Hepatocyte (in vitro differentiated cells): ENCODE measurements around the gene RIPOR2. TPM values are rescaled to one million over a fixed set of nuclear protein-coding genes. Genes with fewer than 3 reads are reported as not detected.
"Not testable (repeated sequence)": the region's sequence is repeated elsewhere in the genome, so short reads cannot be mapped to it uniquely, and the experiment has no call there.

Experiments
- DNase-seq: peaks from one replicate; pipeline ENCODE4 v3.0.0-alpha.2; 2016; ENCODE audit warnings: low spot score
- H2AFZ ChIP-seq: fragments of 200-600 bp; sonication (generic); 2 replicates; pipeline ENCODE4 v1.6.0; 2016; ENCODE audit warnings: antibody characterized with exemption, mild to moderate bottlenecking
- H3K27ac ChIP-seq: fragments of 200-600 bp; sonication (generic); 2 replicates; pipeline ENCODE4 v1.5.1; 2016; ENCODE audit warnings: mild to moderate bottlenecking
- H3K27me3 ChIP-seq: fragments of 200-600 bp; sonication (generic); 2 replicates; pipeline ENCODE4 v1.6.1; 2016
- H3K36me3 ChIP-seq: fragments of 200-600 bp; sonication (generic); replicated peaks from 2 replicates; pipeline ENCODE4 v1.5.1; 2016; ENCODE audit warnings: low read depth; ENCODE audit not compliant: insufficient read depth
- H3K4me1 ChIP-seq: fragments of 200-600 bp; sonication (generic); 2 replicates; pipeline ENCODE4 v1.5.1; 2016; ENCODE audit warnings: mild to moderate bottlenecking, moderate library complexity; ENCODE audit not compliant: insufficient read depth
- H3K4me2 ChIP-seq: fragments of 200-600 bp; sonication (generic); 2 replicates; pipeline ENCODE4 v1.6.0; 2016
- H3K4me3 ChIP-seq: fragments of 200-600 bp; sonication (generic); 2 replicates; pipeline ENCODE4 v1.5.1; 2016; ENCODE audit warnings: mild to moderate bottlenecking
- H3K79me2 ChIP-seq: fragments of 200-600 bp; sonication (generic); 2 replicates; pipeline ENCODE4 v1.6.0; 2017; ENCODE audit warnings: mild to moderate bottlenecking
- H3K9me2 ChIP-seq: fragments of 200-600 bp; sonication (generic); replicated peaks from 2 replicates; pipeline ENCODE4 v1.6.0; 2017; ENCODE audit warnings: mild to moderate bottlenecking; ENCODE audit not compliant: insufficient read depth
- H3K9me3 ChIP-seq: fragments of 200-600 bp; sonication (generic); 2 replicates; pipeline ENCODE4 v1.5.1; 2016; ENCODE audit warnings: low read depth, mild to moderate bottlenecking
- H4K20me1 ChIP-seq: fragments of 200-600 bp; sonication (generic); 2 replicates; pipeline ENCODE4 v1.6.0; 2016; ENCODE audit warnings: mild to moderate bottlenecking; ENCODE audit not compliant: insufficient read depth, poor library complexity, severe bottlenecking
- EZH2 ChIP-seq: fragments of 200-600 bp; sonication (generic); IDR thresholded peaks from 2 replicates; pipeline ENCODE4 v1.6.1; 2016; ENCODE audit warnings: antibody characterized with exemption, mild to moderate bottlenecking, borderline replicate concordance
- EZH2phosphoT487 ChIP-seq: fragments of 200-600 bp; sonication (generic); IDR thresholded peaks from one replicate; pipeline ENCODE4 v1.6.1; 2018; ENCODE audit warnings: antibody characterized with exemption, mild to moderate bottlenecking, low read depth, moderate library complexity; ENCODE audit not compliant: unreplicated experiment, severe bottlenecking
- WGBS: methylation state at CpG from one replicate; pipeline ENCODE4 v1.1.6; 2016; ENCODE audit warnings: low lambda C conversion rate; ENCODE audit errors: missing lambda C conversion rate; 5-methylcytosine and 5-hydroxymethylcytosine counted together
- polyA plus RNA-seq: library from polyadenylated mRNA; unstranded; fragments of >200 nt; fragmentation: Nextera tagmentation; extraction: Ambion mirVana; gene quantifications from 2 replicates; pipeline ENCODE4 v1.2.1, GENCODE V29; 2016
- total RNA-seq: library from RNA; depleted of rRNA; stranded (reverse); fragments of >200 nt; gene quantifications from 2 replicates; pipeline ENCODE4 v1.2.3, GENCODE V29; 2014
- TF ChIP-seq, protein P1 (sequence below): fragments of 200-600 bp; sonication (generic); IDR thresholded peaks from 2 replicates; pipeline ENCODE4 v1.5.1; 2016; ENCODE audit warnings: antibody characterized with exemption, mild to moderate bottlenecking; ENCODE audit not compliant: poor library complexity

The RIPOR2 gene
- total and polyA plus RNA-seq, 2 experiments from 2014 or later, result 11.8 to 17.3 TPM

- no peaks in the 10 kb centered on the region for H4K20me1 ChIP-seq
- H3K36me3 ChIP-seq, result no peaks in the 10 kb centered on the region
- no peak overlapping the region for H3K4me2 ChIP-seq
- H3K79me2 ChIP-seq, result no peaks in the 10 kb centered on the region
- H3K4me1 ChIP-seq, result no peaks in the 10 kb centered on the region
- no peak overlapping the region for H3K4me3 ChIP-seq
- H2AFZ ChIP-seq, result no peak overlapping the region
- TF ChIP-seq EZH2 (no peak), EZH2phosphoT487 (no peak)
- TF ChIP-seq, protein P1, sequence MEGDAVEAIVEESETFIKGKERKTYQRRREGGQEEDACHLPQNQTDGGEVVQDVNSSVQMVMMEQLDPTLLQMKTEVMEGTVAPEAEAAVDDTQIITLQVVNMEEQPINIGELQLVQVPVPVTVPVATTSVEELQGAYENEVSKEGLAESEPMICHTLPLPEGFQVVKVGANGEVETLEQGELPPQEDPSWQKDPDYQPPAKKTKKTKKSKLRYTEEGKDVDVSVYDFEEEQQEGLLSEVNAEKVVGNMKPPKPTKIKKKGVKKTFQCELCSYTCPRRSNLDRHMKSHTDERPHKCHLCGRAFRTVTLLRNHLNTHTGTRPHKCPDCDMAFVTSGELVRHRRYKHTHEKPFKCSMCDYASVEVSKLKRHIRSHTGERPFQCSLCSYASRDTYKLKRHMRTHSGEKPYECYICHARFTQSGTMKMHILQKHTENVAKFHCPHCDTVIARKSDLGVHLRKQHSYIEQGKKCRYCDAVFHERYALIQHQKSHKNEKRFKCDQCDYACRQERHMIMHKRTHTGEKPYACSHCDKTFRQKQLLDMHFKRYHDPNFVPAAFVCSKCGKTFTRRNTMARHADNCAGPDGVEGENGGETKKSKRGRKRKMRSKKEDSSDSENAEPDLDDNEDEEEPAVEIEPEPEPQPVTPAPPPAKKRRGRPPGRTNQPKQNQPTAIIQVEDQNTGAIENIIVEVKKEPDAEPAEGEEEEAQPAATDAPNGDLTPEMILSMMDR, result no peak
- H3K9me2 ChIP-seq, result no peaks in the 10 kb centered on the region
- 46% methylated on average over 3 of the region's 3 CpGs for WGBS
- DNase-seq, result no peak
- no peaks in the 10 kb centered on the region for H3K27me3 ChIP-seq
- no peaks in the 10 kb centered on the region for H3K9me3 ChIP-seq
- no peak overlapping the region for H3K27ac ChIP-seq
Observed at GRCh38 chr6:24882295-24882694, 53.5 kb downstream of the RIPOR2 start.

DNA sequence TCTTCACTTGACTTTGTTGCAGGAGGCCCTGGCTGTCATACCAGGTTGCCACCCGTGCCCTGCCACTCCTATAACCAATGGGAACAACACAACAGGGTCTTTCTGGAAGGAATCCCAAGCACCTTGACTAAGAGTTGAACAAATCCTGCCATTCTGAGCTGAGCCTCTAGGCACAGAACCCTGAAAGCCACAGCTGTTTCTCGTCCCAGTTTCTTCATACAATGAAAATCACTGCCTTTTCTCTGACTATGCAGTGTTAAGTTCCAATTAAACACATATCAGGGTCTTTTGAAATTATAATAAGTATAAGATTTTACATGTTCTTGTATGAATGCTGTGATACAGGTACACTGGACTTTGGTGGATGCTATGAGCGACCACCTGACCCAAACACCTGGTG is 54.4 kb downstream of the RIPOR2 start:
- 89% methylated on average over 3 of the region's 3 CpGs for WGBS
- H3K9me3 ChIP-seq, result no peaks in the 10 kb centered on the region
- no peak overlapping the region for H2AFZ ChIP-seq
- no peaks in the 10 kb centered on the region for H3K79me2 ChIP-seq
- H3K27ac ChIP-seq, result no peak overlapping the region
- DNase-seq, result no peak
- H4K20me1 ChIP-seq, result no peaks in the 10 kb centered on the region
- no peaks in the 10 kb centered on the region for H3K4me1 ChIP-seq
- H3K9me2 ChIP-seq, result no peaks in the 10 kb centered on the region
- H3K36me3 ChIP-seq, result no peaks in the 10 kb centered on the region
- H3K4me3 ChIP-seq, result no peak overlapping the region
- no peaks in the 10 kb centered on the region for H3K27me3 ChIP-seq
- TF ChIP-seq, protein P1, result no peak
- TF ChIP-seq EZH2phosphoT487, result no peak
- TF ChIP-seq EZH2, result no peak
- no peak overlapping the region for H3K4me2 ChIP-seq

- Histone ChIP-seq H3K9me3 (no peaks in the 10 kb centered on the region), H3K4me3 (no peak overlapping the region), H3K4me1 (no peaks in the 10 kb centered on the region), H4K20me1 (no peaks in the 10 kb centered on the region), H3K27me3 (no peaks in the 10 kb centered on the region), H3K79me2 (no peaks in the 10 kb centered on the region), H3K27ac (no peak overlapping the region), H3K9me2 (no peaks in the 10 kb centered on the region), H3K36me3 (no peaks in the 10 kb centered on the region), H2AFZ (no peak overlapping the region), H3K4me2 (no peak overlapping the region)
- TF ChIP-seq, protein P1, result no peak
- TF ChIP-seq EZH2 (no peak), EZH2phosphoT487 (no peak)
- DNase-seq, result no peak
Observed at GRCh38 chr6:24880451-24880850, 55.3 kb downstream of the RIPOR2 start.

GRCh38 chr6:24879351-24879750 is 56.4 kb downstream of the RIPOR2 start:
- H3K4me2 ChIP-seq, result no peak overlapping the region
- H2AFZ ChIP-seq, result no peak overlapping the region
- H3K79me2 ChIP-seq, result no peaks in the 10 kb centered on the region
- no peaks in the 10 kb centered on the region for H3K9me3 ChIP-seq
- no peaks in the 10 kb centered on the region for H3K9me2 ChIP-seq
- peak overlapping the region; percentile 51 for H3K27ac ChIP-seq
- H3K4me3 ChIP-seq, result no peak overlapping the region
- no peaks in the 10 kb centered on the region for H3K36me3 ChIP-seq
- peaks cover 7% of the 10 kb centered on the region for H3K4me1 ChIP-seq
- WGBS, result 64% methylated on average over 3 of the region's 3 CpGs
- no peaks in the 10 kb centered on the region for H3K27me3 ChIP-seq
- TF ChIP-seq, protein P1, result no peak
- TF ChIP-seq EZH2phosphoT487, result no peak
- no peak for TF ChIP-seq EZH2
- no peaks in the 10 kb centered on the region for H4K20me1 ChIP-seq
- no peak for DNase-seq

DNA sequence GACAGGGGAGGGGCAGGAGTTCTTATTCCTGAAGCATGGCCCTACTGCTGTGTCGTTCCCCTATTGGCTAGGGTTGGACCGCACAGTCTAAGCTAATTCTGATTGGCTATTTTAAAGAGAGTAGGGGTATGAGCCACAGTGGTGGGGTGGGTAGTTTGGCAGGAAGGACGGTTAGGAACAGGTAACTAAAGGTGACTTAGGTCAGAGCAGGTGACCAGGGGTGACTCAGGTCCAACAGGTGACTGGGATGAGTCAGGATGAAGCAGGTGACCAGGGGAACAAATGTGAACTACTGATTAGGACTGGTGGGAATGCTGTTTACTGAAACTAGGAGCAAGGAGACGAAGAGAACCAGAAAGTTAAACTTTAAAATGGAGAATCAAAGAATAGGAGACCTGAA is 58.0 kb downstream of the RIPOR2 start:
- not testable (repeated sequence) for H4K20me1 ChIP-seq, H3K4me2 ChIP-seq, H3K36me3 ChIP-seq, H3K9me2 ChIP-seq, H3K9me3 ChIP-seq, H3K79me2 ChIP-seq, H3K27me3 ChIP-seq, H3K4me3 ChIP-seq, H2AFZ ChIP-seq, H3K4me1 ChIP-seq
- H3K27ac ChIP-seq, result peak overlapping the region; percentile 78
- DNase-seq, result peak; percentile 56
- 70% methylated on average over 4 of the region's 4 CpGs for WGBS
